ENCODE data around the gene TANGO2.

The TANGO2 gene

DNA sequence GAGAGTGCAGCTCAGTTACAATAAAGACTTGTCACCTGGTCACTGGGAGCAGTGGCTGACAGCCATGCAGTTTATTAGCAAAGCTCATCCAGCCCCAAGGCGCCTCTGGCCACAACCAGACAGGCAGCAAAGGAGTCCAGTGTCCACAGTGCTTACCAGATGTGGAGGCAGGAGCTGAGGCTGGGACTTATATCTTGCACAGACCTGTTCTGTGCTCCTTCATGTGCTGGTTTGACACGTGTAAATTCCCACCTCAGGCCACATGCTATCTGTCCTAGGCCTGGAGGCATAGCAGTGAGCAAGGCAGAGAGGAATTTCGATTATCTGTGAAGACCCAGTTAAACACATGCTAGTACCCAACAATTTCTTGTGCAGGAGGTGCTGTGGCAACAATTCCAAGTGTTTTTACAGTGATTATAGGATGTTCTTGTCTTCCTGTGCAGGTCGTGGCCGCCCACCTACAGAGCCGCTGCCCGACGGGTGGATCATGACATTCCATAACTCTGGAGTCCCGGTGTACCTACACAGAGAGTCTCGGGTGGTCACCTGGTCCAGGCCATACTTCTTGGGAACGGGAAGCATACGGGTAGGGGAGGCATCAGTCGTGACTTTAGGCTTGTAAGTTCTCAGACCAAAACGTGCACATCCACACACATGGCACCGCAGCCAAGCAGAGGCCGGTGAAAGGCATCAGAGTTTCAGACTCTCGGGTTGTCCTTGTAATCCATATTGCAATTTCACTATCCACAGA is 68.5 kb downstream of the TANGO2 start:
- WGBS (ENCODE audit: extremely low coverage, insufficient coverage, low lambda C conversion rate) = no CpG with 5 or more reads among the region's 17 CpGs

DNA sequence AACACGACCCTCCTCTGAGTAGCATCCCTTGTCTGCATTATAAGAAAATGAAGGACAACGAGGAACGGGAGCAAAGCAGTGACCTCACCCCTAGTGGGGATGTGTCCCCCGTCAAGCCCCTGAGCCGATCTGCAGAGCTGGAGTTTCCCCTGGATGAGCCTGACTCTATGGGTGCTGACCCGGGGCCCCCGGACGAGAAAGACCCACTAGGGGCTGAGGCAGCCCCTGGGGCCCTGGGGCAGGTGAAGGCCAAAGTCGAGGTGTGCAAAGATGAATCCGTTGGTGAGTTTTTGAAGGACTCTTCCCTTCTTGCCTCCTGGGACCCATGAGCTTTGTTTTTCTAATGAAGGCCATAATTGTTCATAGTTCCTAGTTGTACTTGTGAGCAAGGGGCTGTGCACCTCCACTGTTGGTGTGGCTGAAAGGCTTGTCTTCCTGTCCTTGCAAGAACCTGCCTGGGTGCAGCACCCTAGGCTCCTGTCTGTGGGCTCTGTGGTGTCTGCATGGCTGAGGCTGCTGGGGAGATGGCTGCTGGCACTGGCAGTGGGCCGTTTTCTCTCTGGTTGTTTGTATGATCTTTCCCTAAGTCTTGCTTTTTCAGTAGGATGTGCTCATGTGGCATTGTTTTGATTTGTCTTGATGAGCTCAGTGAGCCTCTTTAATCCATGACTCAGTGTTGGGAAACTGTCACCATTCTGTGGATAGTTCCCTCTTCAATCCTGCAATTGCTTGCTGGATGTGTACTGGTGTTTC is 69.2 kb downstream of the TANGO2 start:
- DNase-seq = no peak
- Histone ChIP-seq H3K4ac (ENCODE audit: low read depth, low read length) (no peak overlapping the region), H2BK15ac (replicated peaks; ENCODE audit: low read depth) (no peak overlapping the region), H2BK120ac (ENCODE audit: low read depth, low read length) (no peak overlapping the region), H3K56ac (ENCODE audit: low read length) (no peak overlapping the region), H3K36me3 (ENCODE audit: control insufficient read depth, insufficient read depth, low read length) (peaks cover 54% of the 10 kb centered on the region), H3K18ac (ENCODE audit: low read length) (no peak overlapping the region), H3K79me1 (ENCODE audit: low read length) (peaks cover 35% of the 10 kb centered on the region), H3K9ac (ENCODE audit: low read length) (no peak overlapping the region), H3K23ac (ENCODE audit: low read length) (no peak overlapping the region), H3K79me2 (ENCODE audit: control insufficient read depth, insufficient read depth, low read length) (peaks cover 19% of the 10 kb centered on the region), H2AK5ac (ENCODE audit: low read length) (no peak overlapping the region), H3K4me1 (ENCODE audit: control insufficient read depth, low read depth, low read length) (no peaks in the 10 kb centered on the region), H2BK5ac (ENCODE audit: low read length) (no peak overlapping the region), H3K4me2 (ENCODE audit: low read length) (no peak overlapping the region), H4K8ac (ENCODE audit: low read depth, low read length) (no peak overlapping the region), H3K27ac (ENCODE audit: low read depth, low read length) (no peak overlapping the region), H3K4me3 (ENCODE audit: low read length) (no peak overlapping the region), H3K27me3 (ENCODE audit: insufficient read depth, low read length, poor library complexity) (no peaks in the 10 kb centered on the region), H4K5ac (ENCODE audit: low read length) (no peak overlapping the region)
- no CpG with 5 or more reads among the region's 11 CpGs for WGBS (ENCODE audit: extremely low coverage, insufficient coverage, low lambda C conversion rate)

More for the DNA sequence above, 68.5 kb downstream of the TANGO2 start:
- H3K27ac ChIP-seq (ENCODE audit: low read depth, low read length) = no peak overlapping the region
- peaks cover 41% of the 10 kb centered on the region for H3K79me1 ChIP-seq (ENCODE audit: low read length)
- peaks cover 51% of the 10 kb centered on the region for H3K36me3 ChIP-seq (ENCODE audit: control insufficient read depth, insufficient read depth, low read length)
- H4K8ac ChIP-seq (ENCODE audit: low read depth, low read length) = no peak overlapping the region
- no peak for DNase-seq
- no peak overlapping the region for H3K4me2 ChIP-seq (ENCODE audit: low read length)
- H3K79me2 ChIP-seq (ENCODE audit: control insufficient read depth, insufficient read depth, low read length) = peaks cover 27% of the 10 kb centered on the region
- H3K4me3 ChIP-seq (ENCODE audit: low read length) = no peak overlapping the region
- no peaks in the 10 kb centered on the region for H3K27me3 ChIP-seq (ENCODE audit: insufficient read depth, low read length, poor library complexity)
- H2BK120ac ChIP-seq (ENCODE audit: low read depth, low read length) = no peak overlapping the region
- H2BK15ac ChIP-seq (replicated peaks; ENCODE audit: low read depth) = no peak overlapping the region
- H2BK5ac ChIP-seq (ENCODE audit: low read length) = no peak overlapping the region
- H3K18ac ChIP-seq (ENCODE audit: low read length) = no peak overlapping the region
- H3K4me1 ChIP-seq (ENCODE audit: control insufficient read depth, low read depth, low read length) = peaks cover 4% of the 10 kb centered on the region
- no peak overlapping the region for H4K5ac ChIP-seq (ENCODE audit: low read length)
- H3K9ac ChIP-seq (ENCODE audit: low read length) = no peak overlapping the region
- no peak overlapping the region for H3K4ac ChIP-seq (ENCODE audit: low read depth, low read length)
- no peak overlapping the region for H3K23ac ChIP-seq (ENCODE audit: low read length)
- no peak overlapping the region for H3K56ac ChIP-seq (ENCODE audit: low read length)
- H2AK5ac ChIP-seq (ENCODE audit: low read length) = no peak overlapping the region

DNA sequence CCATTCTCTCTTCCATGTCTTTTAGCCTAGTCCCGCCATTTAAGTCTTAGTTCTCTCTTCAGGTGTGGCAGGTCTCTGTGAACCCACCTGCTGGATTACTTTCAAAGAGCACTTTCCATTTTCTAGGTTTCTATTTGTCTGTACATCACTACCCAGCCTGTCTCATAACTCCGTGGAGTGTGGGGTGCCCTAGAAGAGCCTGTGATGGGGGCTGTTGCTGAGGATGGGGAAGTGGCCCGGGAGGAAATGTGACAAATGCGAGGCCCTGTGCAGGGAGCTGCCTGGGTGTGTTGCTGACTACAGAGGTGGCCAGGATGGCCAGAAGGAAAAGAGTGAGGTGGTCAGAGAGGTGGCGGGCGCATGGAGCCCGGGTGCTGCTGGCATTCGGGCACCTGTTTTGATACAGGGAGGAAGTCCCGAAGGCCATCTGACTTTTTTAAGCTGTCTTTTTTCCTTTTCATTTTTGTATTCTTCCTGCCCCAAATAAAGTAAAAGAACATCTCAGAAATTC is 69.9 kb downstream of the TANGO2 start:
- no peak overlapping the region for H4K8ac ChIP-seq (ENCODE audit: low read depth, low read length)
- no peak overlapping the region for H3K18ac ChIP-seq (ENCODE audit: low read length)
- peaks cover 15% of the 10 kb centered on the region for H3K79me2 ChIP-seq (ENCODE audit: control insufficient read depth, insufficient read depth, low read length)
- H3K23ac ChIP-seq (ENCODE audit: low read length) = no peak overlapping the region
- no peak overlapping the region for H3K4me2 ChIP-seq (ENCODE audit: low read length)
- no peak overlapping the region for H3K27ac ChIP-seq (ENCODE audit: low read depth, low read length)
- H2BK5ac ChIP-seq (ENCODE audit: low read length) = no peak overlapping the region
- H3K4ac ChIP-seq (ENCODE audit: low read depth, low read length) = no peak overlapping the region
- no peak overlapping the region for H2BK15ac ChIP-seq (replicated peaks; ENCODE audit: low read depth)
- DNase-seq = no peak
- WGBS (ENCODE audit: extremely low coverage, insufficient coverage, low lambda C conversion rate) = no CpG with 5 or more reads among the region's 9 CpGs
- H4K5ac ChIP-seq (ENCODE audit: low read length) = no peak overlapping the region
- no peak overlapping the region for H2BK120ac ChIP-seq (ENCODE audit: low read depth, low read length)
- no peak overlapping the region for H3K4me3 ChIP-seq (ENCODE audit: low read length)
- peaks cover 32% of the 10 kb centered on the region for H3K79me1 ChIP-seq (ENCODE audit: low read length)
- no peak overlapping the region for H3K56ac ChIP-seq (ENCODE audit: low read length)
- no peak overlapping the region for H2AK5ac ChIP-seq (ENCODE audit: low read length)
- no peak overlapping the region for H3K9ac ChIP-seq (ENCODE audit: low read length)
- H3K27me3 ChIP-seq (ENCODE audit: insufficient read depth, low read length, poor library complexity) = no peaks in the 10 kb centered on the region
- H3K4me1 ChIP-seq (ENCODE audit: control insufficient read depth, low read depth, low read length) = no peaks in the 10 kb centered on the region
- peaks cover 55% of the 10 kb centered on the region for H3K36me3 ChIP-seq (ENCODE audit: control insufficient read depth, insufficient read depth, low read length)

DNA sequence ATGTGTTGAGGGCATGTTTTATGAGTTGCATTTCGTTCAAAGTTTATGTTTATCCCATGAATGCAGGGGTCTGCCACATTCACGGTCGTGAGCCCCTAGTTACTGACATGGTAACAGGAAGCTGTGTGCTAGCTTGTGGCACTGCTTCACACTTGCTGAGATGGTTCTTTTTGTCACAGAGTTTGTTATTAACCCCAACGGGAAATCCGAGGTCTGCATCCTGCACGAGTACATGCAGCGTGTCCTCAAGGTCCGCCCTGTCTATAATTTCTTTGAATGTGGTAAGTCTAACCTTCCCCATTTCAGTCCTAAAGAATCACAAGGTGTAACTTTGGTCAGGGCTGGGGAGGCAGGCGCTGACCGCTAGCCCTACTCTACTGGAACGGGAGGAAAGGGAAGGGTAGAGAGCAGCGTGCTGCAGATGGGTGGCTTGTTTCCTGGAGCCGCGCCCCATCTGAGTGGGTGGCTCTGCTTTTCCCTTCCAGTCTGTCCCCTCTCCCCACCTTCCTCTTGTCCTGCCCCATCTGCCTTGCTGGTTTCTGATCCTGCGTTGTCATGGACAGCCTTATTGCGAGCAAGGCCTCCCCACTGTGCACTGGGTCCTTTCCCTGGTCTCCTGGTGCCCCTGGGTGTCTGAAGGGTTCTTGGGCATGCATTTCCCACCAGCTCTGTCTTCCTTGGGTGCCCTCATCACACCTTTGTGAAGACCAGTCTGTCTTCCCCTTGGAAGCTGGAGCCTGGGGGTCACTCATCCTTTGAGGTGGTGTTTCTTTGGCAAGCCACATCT is 71.0 kb downstream of the TANGO2 start:
- no peak overlapping the region for H2BK5ac ChIP-seq (ENCODE audit: low read length)
- H3K4me1 ChIP-seq (ENCODE audit: control insufficient read depth, low read depth, low read length) = no peaks in the 10 kb centered on the region
- no peak overlapping the region for H3K4ac ChIP-seq (ENCODE audit: low read depth, low read length)
- no peak overlapping the region for H3K4me2 ChIP-seq (ENCODE audit: low read length)
- DNase-seq = no peak
- H4K8ac ChIP-seq (ENCODE audit: low read depth, low read length) = no peak overlapping the region
- H3K23ac ChIP-seq (ENCODE audit: low read length) = no peak overlapping the region
- H2BK15ac ChIP-seq (replicated peaks; ENCODE audit: low read depth) = no peak overlapping the region
- H2BK120ac ChIP-seq (ENCODE audit: low read depth, low read length) = no peak overlapping the region
- H3K27me3 ChIP-seq (ENCODE audit: insufficient read depth, low read length, poor library complexity) = no peaks in the 10 kb centered on the region
- H3K36me3 ChIP-seq (ENCODE audit: control insufficient read depth, insufficient read depth, low read length) = peaks cover 50% of the 10 kb centered on the region
- H3K56ac ChIP-seq (ENCODE audit: low read length) = no peak overlapping the region
- H3K18ac ChIP-seq (ENCODE audit: low read length) = no peak overlapping the region
- peaks cover 24% of the 10 kb centered on the region for H3K79me1 ChIP-seq (ENCODE audit: low read length)
- H4K5ac ChIP-seq (ENCODE audit: low read length) = no peak overlapping the region
- peaks cover 9% of the 10 kb centered on the region for H3K79me2 ChIP-seq (ENCODE audit: control insufficient read depth, insufficient read depth, low read length)
- H2AK5ac ChIP-seq (ENCODE audit: low read length) = no peak overlapping the region
- H3K9ac ChIP-seq (ENCODE audit: low read length) = no peak overlapping the region
- H3K27ac ChIP-seq (ENCODE audit: low read depth, low read length) = no peak overlapping the region
- H3K4me3 ChIP-seq (ENCODE audit: low read length) = no peak overlapping the region
- no CpG with 5 or more reads among the region's 16 CpGs for WGBS (ENCODE audit: extremely low coverage, insufficient coverage, low lambda C conversion rate)

DNA sequence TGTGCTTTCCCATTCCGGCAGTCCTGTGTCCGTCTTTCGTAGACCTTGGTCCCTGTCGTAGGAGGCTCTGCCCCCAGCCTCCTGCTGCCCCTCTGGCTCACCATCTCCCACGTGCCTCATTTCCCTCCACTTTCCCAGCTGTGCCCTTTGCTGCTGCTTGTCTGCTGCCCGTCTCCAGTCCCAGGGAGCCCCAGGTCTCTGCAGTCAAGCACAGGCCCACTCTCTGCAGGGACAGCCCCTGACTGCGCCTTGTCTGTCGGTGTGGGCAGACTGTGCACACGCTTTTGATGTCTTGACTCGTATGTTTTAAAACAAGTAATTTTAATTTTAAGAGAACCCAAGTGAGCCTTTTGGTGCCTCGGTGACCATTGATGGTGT is 71.6 kb downstream of the TANGO2 start:
- H3K36me3 ChIP-seq (ENCODE audit: control insufficient read depth, insufficient read depth, low read length) = peaks cover 46% of the 10 kb centered on the region
- no peak overlapping the region for H3K4ac ChIP-seq (ENCODE audit: low read depth, low read length)
- WGBS (ENCODE audit: extremely low coverage, insufficient coverage, low lambda C conversion rate) = no CpG with 5 or more reads among the region's 11 CpGs

More for the DNA sequence above, 71.6 kb downstream of the TANGO2 start:
- Histone ChIP-seq H3K18ac (ENCODE audit: low read length) (no peak overlapping the region), H3K27me3 (ENCODE audit: insufficient read depth, low read length, poor library complexity) (no peaks in the 10 kb centered on the region), H3K4me2 (ENCODE audit: low read length) (no peak overlapping the region), H3K79me2 (ENCODE audit: control insufficient read depth, insufficient read depth, low read length) (peaks cover 7% of the 10 kb centered on the region), H3K4me1 (ENCODE audit: control insufficient read depth, low read depth, low read length) (no peaks in the 10 kb centered on the region), H3K56ac (ENCODE audit: low read length) (no peak overlapping the region), H3K23ac (ENCODE audit: low read length) (no peak overlapping the region), H4K5ac (ENCODE audit: low read length) (no peak overlapping the region), H3K79me1 (ENCODE audit: low read length) (peaks cover 20% of the 10 kb centered on the region), H2AK5ac (ENCODE audit: low read length) (no peak overlapping the region), H3K9ac (ENCODE audit: low read length) (no peak overlapping the region), H2BK120ac (ENCODE audit: low read depth, low read length) (no peak overlapping the region), H3K4me3 (ENCODE audit: low read length) (no peak overlapping the region), H2BK5ac (ENCODE audit: low read length) (no peak overlapping the region), H3K27ac (ENCODE audit: low read depth, low read length) (no peak overlapping the region), H4K8ac (ENCODE audit: low read depth, low read length) (no peak overlapping the region), H2BK15ac (replicated peaks; ENCODE audit: low read depth) (no peak overlapping the region)
- DNase-seq = no peak
